ENCODE results near the gene BLTP3B.

The BLTP3B gene

GRCh38 chr12:100106861-100107260 is 35.8 kb downstream of the BLTP3B start:
- DNase-seq = no peak

- no peak for DNase-seq
Observed at GRCh38 chr12:100105661-100106060, 37.0 kb downstream of the BLTP3B start.

GRCh38 chr12:100101000-100101399 is 41.7 kb downstream of the BLTP3B start:
- peak; percentile 50 for DNase-seq
